HepG2 (cell line): ENCODE results near the gene PRDX4. TPM values are rescaled to one million over a fixed set of nuclear protein-coding genes. Genes with fewer than 3 reads are reported as not detected.

Experiments used
- CEBPB ChIP-seq: IDR thresholded peaks from 2 replicates; pipeline ENCODE4 v1.6.1; 2011; ENCODE audit warnings: low read depth, low read length, improper control_type of control experiment, borderline replicate concordance
- ETV5 ChIP-seq: IDR thresholded peaks from 2 replicates; pipeline ENCODE4 v1.6.1; 2018; ENCODE audit warnings: missing biosample characterization, missing genetic modification reagents, inconsistent platforms, borderline replicate concordance
- GATAD1 ChIP-seq: IDR thresholded peaks from 2 replicates; pipeline ENCODE4 v1.6.1; 2016; ENCODE audit warnings: missing genetic modification reagents, missing compliant biosample characterization
- GMEB1 ChIP-seq: sonication (generic); formaldehyde crosslinking; IDR thresholded peaks from 2 replicates; pipeline ENCODE4 v1.5.1; 2020; ENCODE audit warnings: missing genetic modification reagents, mild to moderate bottlenecking, borderline replicate concordance
- JUN ChIP-seq: sonication (generic); formaldehyde crosslinking; IDR thresholded peaks from 2 replicates; pipeline ENCODE4 v1.4.0; 2020; ENCODE audit warnings: mild to moderate bottlenecking, missing genetic modification reagents
- MIXL1 ChIP-seq: IDR thresholded peaks from 2 replicates; pipeline ENCODE4 v1.6.1; 2016
- NFYB ChIP-seq: sonication (generic); formaldehyde crosslinking; IDR thresholded peaks from 2 replicates; pipeline ENCODE4 v1.4.0; 2020; ENCODE audit warnings: missing genetic modification reagents
- NONO ChIP-seq, 2 experiments: fragments of 450-650 bp in 1 of 2; sonication (generic) in 1 of 2; formaldehyde crosslinking in 1 of 2; IDR thresholded peaks in 1 of 2; conservative IDR thresholded peaks in 1 of 2; 2 replicates each; pipeline versions ENCODE4 v1.6.1 to v1.8.0; 2017 to 2022; ENCODE audit warnings: mild to moderate bottlenecking in 1 of 2, missing genetic modification reagents in 1 of 2, moderate library complexity in 1 of 2
- PHF20 ChIP-seq: sonication (generic); formaldehyde crosslinking; IDR thresholded peaks from 2 replicates; pipeline ENCODE4 v1.5.0; 2020; ENCODE audit warnings: mild to moderate bottlenecking, missing genetic modification reagents
- SMAD1 ChIP-seq: sonication (generic); formaldehyde crosslinking; IDR thresholded peaks from 2 replicates; pipeline ENCODE4 v1.4.0; 2020; ENCODE audit warnings: missing genetic modification reagents, low read depth, mild to moderate bottlenecking, borderline replicate concordance
- ZNF383 ChIP-seq: sonication (generic); formaldehyde crosslinking; IDR thresholded peaks from 2 replicates; pipeline ENCODE4 v1.4.0; 2020; ENCODE audit warnings: missing genetic modification reagents, mild to moderate bottlenecking, borderline replicate concordance
- ZSCAN29 ChIP-seq: sonication (generic); formaldehyde crosslinking; conservative IDR thresholded peaks from 2 replicates; pipeline ENCODE4 v1.4.0; 2020; ENCODE audit warnings: mild to moderate bottlenecking, missing genetic modification reagents
- polyA plus RNA-seq, 8 experiments: library from polyadenylated mRNA; depleted of rRNA in 3 of 8; stranded (reverse) in 7 of 8; unstranded in 1 of 8; fragments of >200 nt; fragmentation: Illumina TruSeq in 4 of 8; extraction: Trizol in 4 of 8; gene quantifications; 2 replicates each; pipeline versions ENCODE4 v1.2.1 to v1.2.3, GENCODE V29; 2011 to 2016; ENCODE audit warnings: low read depth in 4 of 8, missing spikeins in 1 of 8, mixed read lengths in 1 of 8; ENCODE audit not compliant: insufficient read depth in 1 of 8
- total RNA-seq, 5 experiments: library from RNA; depleted of rRNA; stranded (reverse); fragments of >200 nt; fragmentation: Illumina TruSeq; extraction: Trizol; gene quantifications; 2 replicates each; pipeline ENCODE4 v1.2.3, GENCODE V29; 2016; ENCODE audit warnings: low read depth in 1 of 5
- TF ChIP-seq, protein P1 (sequence below): sonication (generic); formaldehyde crosslinking; IDR thresholded peaks from 2 replicates; pipeline ENCODE4 v1.4.0; 2020; ENCODE audit warnings: missing genetic modification reagents
- TF ChIP-seq, protein P2 (sequence below): sonication (generic); formaldehyde crosslinking; conservative IDR thresholded peaks from 2 replicates; pipeline ENCODE4 v1.8.0; 2022; ENCODE audit warnings: mild to moderate bottlenecking, moderate library complexity, missing genetic modification reagents
- TF ChIP-seq, protein P3 (sequence below): sonication (generic); formaldehyde crosslinking; IDR thresholded peaks from 2 replicates; pipeline ENCODE4 v1.5.0; 2020; ENCODE audit warnings: mild to moderate bottlenecking, missing genetic modification reagents
- TF ChIP-seq, protein P4 (sequence below): sonication (generic); formaldehyde crosslinking; IDR thresholded peaks from 2 replicates; pipeline ENCODE4 v1.9.0; 2021; ENCODE audit warnings: missing genetic modification reagents, borderline replicate concordance

The PRDX4 gene
- total and polyA plus RNA-seq, 2 of the 13 experiments (the other 11 are each of a cell fraction or from before 2014, with no cell fraction given): 217 to 252 TPM

DNA sequence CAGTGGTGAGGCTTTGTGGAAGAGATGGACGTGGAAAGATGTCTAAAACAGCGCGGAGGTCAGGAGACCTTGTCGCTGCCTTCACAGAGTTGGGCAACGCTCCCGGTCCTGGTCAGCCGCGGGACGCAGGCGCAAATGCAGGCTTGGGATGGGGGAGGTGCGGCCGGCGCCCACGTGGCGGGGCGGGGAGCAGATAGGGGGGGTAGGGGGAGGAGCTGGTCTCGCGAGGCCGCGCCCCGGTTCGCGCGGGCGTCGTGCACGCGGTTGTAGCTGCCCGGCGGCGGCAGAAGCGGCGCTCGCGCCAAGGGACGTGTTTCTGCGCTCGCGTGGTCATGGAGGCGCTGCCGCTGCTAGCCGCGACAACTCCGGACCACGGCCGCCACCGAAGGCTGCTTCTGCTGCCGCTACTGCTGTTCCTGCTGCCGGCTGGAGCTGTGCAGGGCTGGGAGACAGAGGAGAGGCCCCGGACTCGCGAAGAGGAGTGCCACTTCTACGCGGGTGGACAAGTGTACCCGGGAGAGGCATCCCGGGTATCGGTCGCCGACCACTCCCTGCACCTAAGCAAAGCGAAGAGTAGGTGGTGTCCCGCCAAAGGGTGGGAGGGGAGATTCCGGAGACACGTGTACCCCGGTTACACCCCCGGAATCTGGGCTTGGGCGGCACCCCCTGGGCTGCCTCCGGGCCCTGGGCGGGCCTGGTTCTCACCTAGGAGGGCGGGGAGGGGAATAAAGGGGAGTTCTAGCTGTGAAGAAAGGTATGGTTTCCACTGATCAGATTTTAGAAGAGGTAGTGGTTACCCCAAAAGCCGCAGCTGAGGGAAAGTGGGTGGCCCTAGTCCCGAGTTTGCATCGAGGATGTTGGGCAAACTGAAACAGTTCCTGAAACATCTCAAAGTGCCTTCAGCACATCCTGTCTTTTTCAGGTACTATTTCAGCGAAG is at the start of gene PRDX4 (continued):
- TF ChIP-seq GMEB1 (peak; percentile 46), CEBPB (peak; percentile 89), ZNF383 (CRISPR knock-in tag) (no peak), GATAD1 (CRISPR knock-in tag) (0 out of 2 replicates have a peak, but pooled peaks have one; percentile 25), MIXL1 (CRISPR knock-in tag) (no peak), ETV5 (CRISPR knock-in tag) (no peak), ZSCAN29 (CRISPR knock-in tag) (0 out of 2 replicates have a peak, but pooled peaks have one; percentile 45), NONO (IDR thresholded peaks at IDR 0.05) (no peak), NONO (CRISPR knock-in tag; conservative IDR thresholded peaks at IDR 0.05) (peak; percentile 73), JUN (CRISPR knock-in tag) (no peak), PHF20 (CRISPR knock-in tag) (0 out of 2 replicates have a peak, but pooled peaks have one; percentile 42), SMAD1 (CRISPR knock-in tag) (no peak), NFYB (CRISPR knock-in tag) (no peak)
- TF ChIP-seq, protein P1, sequence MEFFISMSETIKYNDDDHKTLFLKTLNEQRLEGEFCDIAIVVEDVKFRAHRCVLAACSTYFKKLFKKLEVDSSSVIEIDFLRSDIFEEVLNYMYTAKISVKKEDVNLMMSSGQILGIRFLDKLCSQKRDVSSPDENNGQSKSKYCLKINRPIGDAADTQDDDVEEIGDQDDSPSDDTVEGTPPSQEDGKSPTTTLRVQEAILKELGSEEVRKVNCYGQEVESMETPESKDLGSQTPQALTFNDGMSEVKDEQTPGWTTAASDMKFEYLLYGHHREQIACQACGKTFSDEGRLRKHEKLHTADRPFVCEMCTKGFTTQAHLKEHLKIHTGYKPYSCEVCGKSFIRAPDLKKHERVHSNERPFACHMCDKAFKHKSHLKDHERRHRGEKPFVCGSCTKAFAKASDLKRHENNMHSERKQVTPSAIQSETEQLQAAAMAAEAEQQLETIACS (CRISPR knock-in tag): peak; percentile 88
- TF ChIP-seq, protein P2, sequence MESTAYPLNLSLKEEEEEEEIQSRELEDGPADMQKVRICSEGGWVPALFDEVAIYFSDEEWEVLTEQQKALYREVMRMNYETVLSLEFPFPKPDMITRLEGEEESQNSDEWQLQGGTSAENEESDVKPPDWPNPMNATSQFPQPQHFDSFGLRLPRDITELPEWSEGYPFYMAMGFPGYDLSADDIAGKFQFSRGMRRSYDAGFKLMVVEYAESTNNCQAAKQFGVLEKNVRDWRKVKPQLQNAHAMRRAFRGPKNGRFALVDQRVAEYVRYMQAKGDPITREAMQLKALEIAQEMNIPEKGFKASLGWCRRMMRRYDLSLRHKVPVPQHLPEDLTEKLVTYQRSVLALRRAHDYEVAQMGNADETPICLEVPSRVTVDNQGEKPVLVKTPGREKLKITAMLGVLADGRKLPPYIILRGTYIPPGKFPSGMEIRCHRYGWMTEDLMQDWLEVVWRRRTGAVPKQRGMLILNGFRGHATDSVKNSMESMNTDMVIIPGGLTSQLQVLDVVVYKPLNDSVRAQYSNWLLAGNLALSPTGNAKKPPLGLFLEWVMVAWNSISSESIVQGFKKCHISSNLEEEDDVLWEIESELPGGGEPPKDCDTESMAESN: 0 out of 2 replicates have a peak, but pooled peaks have one; percentile 50
- TF ChIP-seq, protein P3, sequence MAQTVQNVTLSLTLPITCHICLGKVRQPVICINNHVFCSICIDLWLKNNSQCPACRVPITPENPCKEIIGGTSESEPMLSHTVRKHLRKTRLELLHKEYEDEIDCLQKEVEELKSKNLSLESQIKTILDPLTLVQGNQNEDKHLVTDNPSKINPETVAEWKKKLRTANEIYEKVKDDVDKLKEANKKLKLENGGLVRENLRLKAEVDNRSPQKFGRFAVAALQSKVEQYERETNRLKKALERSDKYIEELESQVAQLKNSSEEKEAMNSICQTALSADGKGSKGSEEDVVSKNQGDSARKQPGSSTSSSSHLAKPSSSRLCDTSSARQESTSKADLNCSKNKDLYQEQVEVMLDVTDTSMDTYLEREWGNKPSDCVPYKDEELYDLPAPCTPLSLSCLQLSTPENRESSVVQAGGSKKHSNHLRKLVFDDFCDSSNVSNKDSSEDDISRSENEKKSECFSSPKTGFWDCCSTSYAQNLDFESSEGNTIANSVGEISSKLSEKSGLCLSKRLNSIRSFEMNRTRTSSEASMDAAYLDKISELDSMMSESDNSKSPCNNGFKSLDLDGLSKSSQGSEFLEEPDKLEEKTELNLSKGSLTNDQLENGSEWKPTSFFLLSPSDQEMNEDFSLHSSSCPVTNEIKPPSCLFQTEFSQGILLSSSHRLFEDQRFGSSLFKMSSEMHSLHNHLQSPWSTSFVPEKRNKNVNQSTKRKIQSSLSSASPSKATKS (CRISPR knock-in tag): no peak
- TF ChIP-seq, protein P4, sequence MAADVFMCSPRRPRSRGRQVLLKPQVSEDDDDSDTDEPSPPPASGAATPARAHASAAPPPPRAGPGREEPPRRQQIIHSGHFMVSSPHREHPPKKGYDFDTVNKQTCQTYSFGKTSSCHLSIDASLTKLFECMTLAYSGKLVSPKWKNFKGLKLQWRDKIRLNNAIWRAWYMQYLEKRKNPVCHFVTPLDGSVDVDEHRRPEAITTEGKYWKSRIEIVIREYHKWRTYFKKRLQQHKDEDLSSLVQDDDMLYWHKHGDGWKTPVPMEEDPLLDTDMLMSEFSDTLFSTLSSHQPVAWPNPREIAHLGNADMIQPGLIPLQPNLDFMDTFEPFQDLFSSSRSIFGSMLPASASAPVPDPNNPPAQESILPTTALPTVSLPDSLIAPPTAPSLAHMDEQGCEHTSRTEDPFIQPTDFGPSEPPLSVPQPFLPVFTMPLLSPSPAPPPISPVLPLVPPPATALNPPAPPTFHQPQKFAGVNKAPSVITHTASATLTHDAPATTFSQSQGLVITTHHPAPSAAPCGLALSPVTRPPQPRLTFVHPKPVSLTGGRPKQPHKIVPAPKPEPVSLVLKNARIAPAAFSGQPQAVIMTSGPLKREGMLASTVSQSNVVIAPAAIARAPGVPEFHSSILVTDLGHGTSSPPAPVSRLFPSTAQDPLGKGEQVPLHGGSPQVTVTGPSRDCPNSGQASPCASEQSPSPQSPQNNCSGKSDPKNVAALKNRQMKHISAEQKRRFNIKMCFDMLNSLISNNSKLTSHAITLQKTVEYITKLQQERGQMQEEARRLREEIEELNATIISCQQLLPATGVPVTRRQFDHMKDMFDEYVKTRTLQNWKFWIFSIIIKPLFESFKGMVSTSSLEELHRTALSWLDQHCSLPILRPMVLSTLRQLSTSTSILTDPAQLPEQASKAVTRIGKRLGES: 0 out of 2 replicates have a peak, but pooled peaks have one; percentile 54
